Ovary (tissue), 9 donors: ENCODE measurements around the gene ANKRD31. TPM values are rescaled to one million over a fixed set of nuclear protein-coding genes. Genes with fewer than 3 reads are reported as not detected.
"Not testable (repeated sequence)": the region's sequence is repeated elsewhere in the genome, so short reads cannot be mapped to it uniquely, and the experiment has no call there.

ENCODE experiments used
- DNase-seq, 5 donors: peaks; one replicate each; pipeline ENCODE4 v3.0.0-alpha.2; 2019 to 2020
- H3K27ac ChIP-seq, 2 donors: fragments of 200-600 bp; one replicate each; pipeline versions ENCODE4 v1.5.1 to v1.8.0; 2019 to 2022
- H3K27me3 ChIP-seq: fragments of 200-600 bp; one replicate; pipeline ENCODE4 v1.8.0; 2022
- H3K36me3 ChIP-seq: fragments of 200-600 bp; sonication (generic); one replicate; pipeline ENCODE4 v1.5.1; 2019
- H3K4me1 ChIP-seq: one replicate; pipeline ENCODE4 v1.8.1; 2013; ENCODE audit warnings: mild to moderate bottlenecking, moderate library complexity; ENCODE audit not compliant: insufficient read depth
- H3K4me3 ChIP-seq: fragments of 200-600 bp; sonication (generic); one replicate; pipeline ENCODE4 v1.5.1; 2017
- H3K9me3 ChIP-seq, 2 donors: fragments of 200-600 bp in 1 of 2; sonication (generic) in 1 of 2; one replicate each; pipeline versions ENCODE4 v1.5.1 to v1.8.1; 2013 to 2019; ENCODE audit warnings: mild to moderate bottlenecking in 1 of 2, moderate library complexity in 1 of 2
- EP300 ChIP-seq: sonication (generic); formaldehyde crosslinking; IDR thresholded peaks from one replicate; pipeline ENCODE4 v1.6.1; 2017; ENCODE audit warnings: antibody characterized with exemption
- POLR2A ChIP-seq: fragments of 450-650 bp; IDR thresholded peaks from one replicate; pipeline ENCODE4 v1.6.1; 2017; ENCODE audit warnings: antibody characterized with exemption, mild to moderate bottlenecking, moderate library complexity
- WGBS, 3 donors: extraction: QIAGEN DNeasy Blood & Tissue Kit in 1 of 3; methylation state at CpG; one replicate each; pipeline versions ENCODE4 v1.1.5 to v1.1.7; 2013 to 2017; 5-methylcytosine and 5-hydroxymethylcytosine counted together
- intact Hi-C, 4 donors: fragments of 100-400 bp; cut with DNase I; formaldehyde crosslinking; loops; one replicate each; pipeline versions ENCODE4 v1.11.0 to v1.15.1; 2022 to 2023
- polyA plus RNA-seq, 2 donors: library from polyadenylated mRNA; stranded (reverse); fragments of 200-250 nt in 1 of 2; fragments of 350-450 nt in 1 of 2; fragmentation: Illumina TruSeq in 1 of 2; extraction: RNeasy Lipid Tissue Mini Kit (QIAGEN cat#74804) in 1 of 2; gene quantifications; one replicate each; pipeline ENCODE4 v1.2.3, GENCODE V29; 2013 to 2014
- total RNA-seq, 7 donors: library from RNA; depleted of rRNA in 2 of 7; stranded (reverse); fragments of >200 nt in 2 of 7; fragmentation: NEBNext Ultra II Directional in 3 of 7; extraction: Animal tissue kit (Norgen Biotek cat#: 25700) in 3 of 7; gene quantifications; one replicate each; pipeline versions ENCODE4 v1.1.0 to v1.2.4, GENCODE V29; 2016 to 2023
- TF ChIP-seq, protein P1 (sequence below), 3 donors: fragments of 450-650 bp in 2 of 3; fragments of 200-600 bp in 1 of 3; IDR thresholded peaks; one replicate each; pipeline versions ENCODE4 v1.5.1 to v1.8.0; 2016 to 2022; ENCODE audit warnings: antibody characterized with exemption in 3 of 3, mild to moderate bottlenecking in 1 of 3
- donor health status: DM: no; HTN: no; CAD: no; lungs with moderate emphysema.
- donor health status: DM: no; HTN: no; CAD: no.
- donor health status: Bipolar disorder and iron deficiency.
- donor health status: DM: yes; HTN: yes; CAD: no.
- donor health status: DM: no; HTN: no; CAD: no.
- donor health status: DM: yes; HTN: yes; CAD: no.

Gene ANKRD31
- total and polyA plus RNA-seq, 9 donors = 0.11 to 0.55 (median 0.36) TPM

DNA sequence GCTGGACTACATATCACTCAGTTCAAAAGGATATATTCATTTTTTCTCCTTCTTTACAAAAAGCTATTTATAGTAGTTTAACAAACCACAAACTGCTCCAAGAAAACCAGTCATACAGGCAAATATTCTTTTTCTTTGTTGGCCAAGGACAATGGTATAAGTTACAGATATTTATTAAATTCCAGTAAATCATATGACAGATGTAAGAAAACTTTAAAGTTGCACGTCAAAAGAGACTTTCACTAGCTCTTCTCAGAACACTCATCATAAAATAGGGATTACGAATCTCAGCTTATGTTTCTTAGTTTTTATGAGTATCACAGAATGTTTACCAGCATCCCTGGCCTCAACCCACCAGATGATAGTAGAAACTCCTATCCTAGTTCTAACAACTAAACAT is 67.2 kb downstream of the ANKRD31 start:
- H3K27ac ChIP-seq = no peak overlapping the region

DNA sequence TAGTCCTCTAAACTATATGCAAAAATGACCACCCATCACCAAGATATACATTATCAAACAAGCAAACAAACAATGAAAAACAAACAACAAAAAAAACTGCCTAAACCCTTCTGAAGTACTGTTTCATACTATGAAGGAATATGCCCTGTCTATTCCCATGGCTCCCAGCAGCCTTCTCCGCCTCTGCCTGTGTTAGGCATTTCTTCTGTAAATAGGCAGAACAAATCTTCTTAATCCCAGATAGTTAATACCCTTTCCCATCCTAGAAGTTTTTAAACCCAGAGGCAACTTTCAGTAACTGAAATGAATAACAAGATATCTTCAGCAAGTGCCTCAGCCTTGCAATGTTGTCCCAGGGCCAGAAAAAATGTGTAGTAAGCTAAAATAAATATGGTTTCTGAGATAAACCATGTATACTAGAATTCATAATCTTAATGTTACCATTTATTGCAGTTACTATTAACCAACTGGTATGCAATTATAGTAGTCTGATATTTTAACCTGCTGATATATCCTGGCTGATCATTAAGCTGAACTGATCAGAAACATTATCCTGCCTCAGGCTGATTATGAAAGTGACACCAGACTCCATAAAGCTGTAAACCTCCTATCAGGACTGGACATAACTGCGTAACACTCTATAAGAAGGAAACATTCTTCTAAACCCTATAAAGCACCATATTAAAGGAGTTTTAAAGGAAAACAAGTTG is 68.5 kb downstream of the ANKRD31 start:
- H3K36me3 ChIP-seq = no peaks in the 10 kb centered on the region
- no peak for DNase-seq
- H3K27ac ChIP-seq = no peak overlapping the region
- H3K9me3 ChIP-seq = no peaks in the 10 kb centered on the region
- intact Hi-C loops = no loop called here
- H3K4me1 ChIP-seq = peaks cover 2% of the 10 kb centered on the region
- no peak overlapping the region for H3K4me3 ChIP-seq
- H3K27me3 ChIP-seq = no peaks in the 10 kb centered on the region
- WGBS, 3 donors = 66 to 75% (median 67%) methylated on average over 2 of the region's 2 CpGs
- no peak for TF ChIP-seq EP300
- no peak for TF ChIP-seq POLR2A
- TF ChIP-seq, protein P1, sequence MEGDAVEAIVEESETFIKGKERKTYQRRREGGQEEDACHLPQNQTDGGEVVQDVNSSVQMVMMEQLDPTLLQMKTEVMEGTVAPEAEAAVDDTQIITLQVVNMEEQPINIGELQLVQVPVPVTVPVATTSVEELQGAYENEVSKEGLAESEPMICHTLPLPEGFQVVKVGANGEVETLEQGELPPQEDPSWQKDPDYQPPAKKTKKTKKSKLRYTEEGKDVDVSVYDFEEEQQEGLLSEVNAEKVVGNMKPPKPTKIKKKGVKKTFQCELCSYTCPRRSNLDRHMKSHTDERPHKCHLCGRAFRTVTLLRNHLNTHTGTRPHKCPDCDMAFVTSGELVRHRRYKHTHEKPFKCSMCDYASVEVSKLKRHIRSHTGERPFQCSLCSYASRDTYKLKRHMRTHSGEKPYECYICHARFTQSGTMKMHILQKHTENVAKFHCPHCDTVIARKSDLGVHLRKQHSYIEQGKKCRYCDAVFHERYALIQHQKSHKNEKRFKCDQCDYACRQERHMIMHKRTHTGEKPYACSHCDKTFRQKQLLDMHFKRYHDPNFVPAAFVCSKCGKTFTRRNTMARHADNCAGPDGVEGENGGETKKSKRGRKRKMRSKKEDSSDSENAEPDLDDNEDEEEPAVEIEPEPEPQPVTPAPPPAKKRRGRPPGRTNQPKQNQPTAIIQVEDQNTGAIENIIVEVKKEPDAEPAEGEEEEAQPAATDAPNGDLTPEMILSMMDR (IDR thresholded peaks at IDR 0.05) = no peak

More for the DNA sequence above, 67.2 kb downstream of the ANKRD31 start:
- H3K4me1 ChIP-seq = peaks cover 2% of the 10 kb centered on the region
- TF ChIP-seq POLR2A (no peak), EP300 (no peak)
- TF ChIP-seq, protein P1 (IDR thresholded peaks at IDR 0.05) = no peak
- intact Hi-C loops = no loop called here
- H3K27me3 ChIP-seq = no peaks in the 10 kb centered on the region
- no peaks in the 10 kb centered on the region for H3K36me3 ChIP-seq
- WGBS, 3 donors = 9 to 23% (median 12%) methylated on average over 2 of the region's 2 CpGs
- DNase-seq = no peak
- no peak overlapping the region for H3K4me3 ChIP-seq
- no peaks in the 10 kb centered on the region for H3K9me3 ChIP-seq

DNA sequence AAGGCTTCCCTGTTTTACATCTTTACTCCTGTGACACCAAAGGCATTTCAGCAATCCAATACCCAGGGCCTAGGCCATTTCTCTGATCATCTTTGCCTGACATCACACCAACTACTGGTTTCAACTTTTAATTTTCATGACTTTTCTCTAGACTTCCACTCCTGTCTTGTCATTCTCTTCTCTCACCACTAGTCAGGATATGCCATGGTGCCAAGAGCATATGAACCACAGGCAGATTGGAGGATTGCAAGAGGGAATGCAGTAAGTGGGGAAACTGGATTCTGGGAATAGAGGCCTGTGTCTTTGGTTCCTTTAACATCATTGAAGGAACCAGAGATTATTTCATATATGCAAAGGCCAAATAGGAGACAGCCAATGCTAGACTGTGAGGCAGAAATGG is 69.3 kb downstream of the ANKRD31 start:
- H3K4me3 ChIP-seq = no peak overlapping the region
- no peak for DNase-seq
- no peak overlapping the region for H3K27ac ChIP-seq
- intact Hi-C loops = no loop called here
- no peak for TF ChIP-seq POLR2A
- no peak for TF ChIP-seq EP300
- TF ChIP-seq, protein P1 (IDR thresholded peaks at IDR 0.05) = no peak
- H3K4me1 ChIP-seq = peaks cover 2% of the 10 kb centered on the region
- H3K27me3 ChIP-seq = no peaks in the 10 kb centered on the region
- no peaks in the 10 kb centered on the region for H3K36me3 ChIP-seq
- no peaks in the 10 kb centered on the region for H3K9me3 ChIP-seq

DNA sequence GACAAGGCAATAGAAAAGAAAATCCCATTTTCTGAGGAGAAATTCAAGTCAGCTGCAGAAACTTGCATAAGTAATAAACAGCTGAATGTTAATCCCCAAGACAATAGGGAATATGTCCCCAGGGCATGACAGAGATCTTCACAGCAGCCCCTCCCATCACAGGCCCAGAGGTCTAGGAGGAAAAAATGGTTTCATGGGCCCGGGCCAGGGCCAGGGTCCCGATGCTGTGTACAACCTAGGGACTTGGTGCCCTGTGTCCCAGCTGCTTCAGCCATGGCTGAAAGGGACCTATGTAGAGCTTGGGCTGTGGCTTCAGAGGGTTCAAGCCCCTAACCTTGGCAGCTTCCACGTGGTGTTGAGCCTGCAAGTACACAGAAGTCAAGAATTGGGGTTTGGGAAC is 75.2 kb downstream of the ANKRD31 start:
- 66 to 82% (median 71%) methylated on average over 3 of the region's 3 CpGs for WGBS, 3 donors
- intact Hi-C loops, H3K9me3 ChIP-seq, H3K4me3 ChIP-seq, H3K27me3 ChIP-seq, H3K36me3 ChIP-seq, H3K27ac ChIP-seq, DNase-seq, H3K4me1 ChIP-seq: not testable (repeated sequence)

DNA sequence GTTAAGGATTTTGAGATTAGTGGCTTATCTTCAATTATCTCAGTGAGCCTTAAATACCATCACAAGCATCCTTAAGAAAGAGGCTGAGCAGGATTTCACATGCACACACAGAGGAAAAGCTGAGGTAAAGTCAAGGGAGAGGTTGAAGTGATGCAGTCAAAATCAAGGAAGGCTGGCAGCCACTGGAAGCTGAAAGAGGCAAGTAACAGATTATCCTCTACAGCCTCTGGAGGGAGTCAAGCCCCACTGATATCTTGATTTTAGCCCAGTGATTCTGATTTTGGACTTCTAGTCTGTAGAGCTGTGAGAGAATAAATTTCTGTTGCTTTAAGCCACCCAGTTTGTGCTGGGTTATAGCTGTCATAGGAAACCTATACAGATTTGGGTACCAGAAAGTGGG is 80.1 kb downstream of the ANKRD31 start:
- H3K27ac ChIP-seq = no peak overlapping the region
- H3K27me3 ChIP-seq = no peaks in the 10 kb centered on the region
- TF ChIP-seq EP300 (no peak), POLR2A (no peak)
- TF ChIP-seq, protein P1 (IDR thresholded peaks at IDR 0.05) = no peak
- H3K4me3 ChIP-seq = no peak overlapping the region
- H3K9me3 ChIP-seq = peaks cover 0 to 3% of the 10 kb centered on the region in 2 donors
- DNase-seq = no peak
- H3K4me1 ChIP-seq = no peaks in the 10 kb centered on the region
- intact Hi-C loops = loop anchor here in 1 of 4 donors (10.0 kb wide), 1 partner anchor 552 kb away; no protein-coding TSS in a partner anchor
- no peaks in the 10 kb centered on the region for H3K36me3 ChIP-seq
